Measurements from ENCODE around the gene SPDYE8.
"Not testable (repeated sequence)": the region's sequence is repeated elsewhere in the genome, so short reads cannot be mapped to it uniquely, and the experiment has no call there.

The SPDYE8 gene, protein sequence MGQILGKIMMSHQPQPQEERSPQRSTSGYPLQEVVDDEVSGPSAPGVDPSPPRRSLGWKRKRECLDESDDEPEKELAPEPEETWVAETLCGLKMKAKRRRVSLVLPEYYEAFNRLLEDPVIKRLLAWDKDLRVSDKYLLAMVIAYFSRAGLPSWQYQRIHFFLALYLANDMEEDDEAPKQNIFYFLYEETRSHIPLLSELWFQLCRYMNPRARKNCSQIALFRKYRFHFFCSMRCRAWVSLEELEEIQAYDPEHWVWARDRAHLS

DNA sequence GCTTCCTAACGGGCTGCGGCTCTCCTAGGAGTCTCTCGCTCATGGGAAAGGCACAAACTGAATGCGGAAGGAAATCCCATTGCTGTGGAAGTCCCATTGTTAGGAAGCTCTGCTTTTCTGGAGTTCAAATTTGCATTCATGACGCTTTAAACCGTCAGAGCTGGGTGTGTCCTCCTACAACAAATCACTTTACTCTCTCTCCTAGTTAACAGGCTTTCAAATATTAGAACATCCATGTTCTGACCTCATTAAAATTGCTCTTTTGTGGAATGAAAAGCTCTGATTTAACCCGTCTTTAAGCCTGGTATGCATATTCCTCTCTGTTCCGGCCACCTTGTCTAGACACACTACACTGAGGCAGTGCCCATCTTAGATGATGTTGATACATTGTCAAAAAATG, at the start of gene SPDYE8:
Gene SPDYE8, minus strand, starts transcription at position 101 of the 400 bp plus-strand sequence. CDS start 1,800 bp downstream, outside the sequence.
- DNase-seq; intact Hi-C loops (cut with DNase I): not testable (repeated sequence)

DNA sequence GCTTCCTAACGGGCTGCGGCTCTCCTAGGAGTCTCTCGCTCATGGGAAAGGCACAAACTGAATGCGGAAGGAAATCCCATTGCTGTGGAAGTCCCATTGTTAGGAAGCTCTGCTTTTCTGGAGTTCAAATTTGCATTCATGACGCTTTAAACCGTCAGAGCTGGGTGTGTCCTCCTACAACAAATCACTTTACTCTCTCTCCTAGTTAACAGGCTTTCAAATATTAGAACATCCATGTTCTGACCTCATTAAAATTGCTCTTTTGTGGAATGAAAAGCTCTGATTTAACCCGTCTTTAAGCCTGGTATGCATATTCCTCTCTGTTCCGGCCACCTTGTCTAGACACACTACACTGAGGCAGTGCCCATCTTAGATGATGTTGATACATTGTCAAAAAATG, 28.2 kb upstream of the SPDYE8 start, which contains the start of gene SPDYE11:
Gene SPDYE11, minus strand, starts transcription at position 101 of the 400 bp plus-strand sequence. CDS start 1,800 bp downstream, outside the sequence.
- intact Hi-C loops (cut with DNase I); DNase-seq: not testable (repeated sequence)

DNA sequence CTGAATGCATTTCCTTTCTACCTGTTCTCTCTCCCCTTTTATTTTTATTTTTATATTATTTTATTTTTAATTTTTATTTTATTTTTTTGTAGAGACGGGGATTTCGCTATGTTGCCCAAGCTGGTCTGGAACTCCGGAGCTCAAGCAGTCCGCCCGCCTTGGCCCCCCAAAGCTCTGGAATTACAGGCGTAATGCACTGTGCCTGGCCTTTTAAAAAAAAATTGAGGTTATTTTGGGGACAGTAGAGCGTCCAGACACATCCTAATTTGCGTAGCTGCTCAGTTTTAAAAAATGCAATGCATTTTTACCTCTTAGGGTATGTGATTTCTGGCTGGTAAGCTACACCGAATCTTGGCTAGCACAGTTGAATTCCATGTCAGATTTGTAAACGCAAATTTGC, 23.1 kb downstream of the SPDYE8 start:
- DNase-seq = peak in 23 of 42 donors; percentile 1 to 50 (median 15)
- intact Hi-C loops (cut with DNase I) = not testable (repeated sequence)

DNA sequence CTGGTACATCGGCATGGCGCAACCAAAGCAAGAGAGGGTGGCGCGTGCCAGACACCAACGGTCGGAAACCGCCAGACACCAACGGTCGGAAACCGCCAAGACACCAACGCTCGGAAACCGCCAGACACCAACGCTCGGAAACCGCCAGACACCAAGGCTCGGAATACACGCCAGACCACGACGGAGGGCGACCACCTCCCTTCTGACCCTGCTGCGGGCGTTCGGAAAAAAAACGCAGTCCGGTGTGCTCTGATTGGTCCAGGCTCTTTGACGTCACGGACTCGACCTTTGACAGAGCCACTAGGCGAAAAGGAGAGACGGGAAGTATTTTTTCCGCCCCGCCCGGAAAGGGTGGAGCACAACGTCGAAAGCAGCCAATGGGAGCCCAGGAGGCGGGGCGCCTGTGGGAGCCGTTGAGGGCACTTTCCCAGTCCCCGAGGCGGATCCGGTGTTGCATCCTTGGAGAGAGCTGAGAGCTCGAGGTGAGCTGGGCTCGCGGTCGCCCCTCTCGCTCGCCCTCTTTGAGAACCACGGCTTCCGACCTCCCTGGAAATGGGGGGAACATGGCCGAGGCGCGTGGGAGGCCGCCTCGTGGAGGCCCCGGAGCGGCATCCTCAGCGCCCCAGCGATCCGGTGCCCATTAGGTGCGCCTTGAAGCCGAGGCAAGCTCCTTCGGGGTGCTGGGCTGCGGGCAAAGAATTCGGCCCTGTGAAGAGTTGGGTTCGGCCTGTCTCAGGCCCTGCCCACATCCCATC, 23.7 kb downstream of the SPDYE8 start:
- peak; percentile 69 to 98 (median 94) for DNase-seq
- intact Hi-C loops (cut with DNase I) = not testable (repeated sequence)

DNA sequence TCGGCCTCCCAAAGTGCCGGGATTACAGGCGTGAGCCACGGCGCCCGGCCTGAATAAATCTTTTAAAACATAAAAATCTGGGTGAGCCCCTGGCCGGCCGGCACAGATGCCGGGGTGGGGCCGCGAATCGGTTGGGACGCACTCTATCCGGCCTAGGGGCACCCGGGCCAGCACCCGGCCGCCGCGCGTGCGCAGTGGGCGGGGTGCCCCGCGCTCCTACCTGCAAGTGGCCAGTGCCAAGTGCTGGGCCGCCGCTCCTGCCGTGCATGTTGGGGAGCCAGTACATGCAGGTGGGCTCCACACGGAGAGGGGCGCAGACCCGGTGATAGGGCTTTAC, 24.2 kb downstream of the SPDYE8 start:
- DNase-seq = peak; percentile 16 to 86 (median 70)
- intact Hi-C loops (cut with DNase I) = not testable (repeated sequence)

DNA sequence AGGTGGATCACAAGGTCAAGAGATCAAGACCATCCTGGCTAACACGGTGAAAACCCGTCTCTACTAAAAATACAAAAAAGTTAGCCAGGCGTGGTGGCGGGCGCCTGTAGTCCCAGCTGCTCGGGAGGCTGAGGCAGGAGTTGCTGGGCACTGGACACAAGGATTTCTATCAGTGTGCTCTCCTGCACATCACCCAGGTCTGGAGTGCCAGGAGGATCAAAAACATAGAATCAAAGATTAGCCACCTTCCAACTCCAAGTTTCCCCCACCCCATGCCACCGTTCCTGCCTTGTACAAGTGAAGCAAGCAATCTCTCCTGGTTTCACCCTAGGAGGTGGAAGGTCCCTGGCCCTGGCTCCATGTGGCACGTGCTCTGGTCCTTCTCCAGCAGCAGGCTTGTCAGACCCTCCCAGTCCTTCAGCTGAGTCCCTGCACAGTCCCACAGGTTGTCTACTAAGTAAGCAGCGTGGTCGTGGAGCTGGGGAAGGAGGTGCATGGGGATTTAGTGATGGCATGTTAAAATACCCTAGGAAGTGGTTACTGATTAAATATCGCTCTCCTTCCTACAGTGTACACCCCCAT, 31.6 kb downstream of the SPDYE8 start:
- DNase-seq; intact Hi-C loops (cut with DNase I): not testable (repeated sequence)

DNA sequence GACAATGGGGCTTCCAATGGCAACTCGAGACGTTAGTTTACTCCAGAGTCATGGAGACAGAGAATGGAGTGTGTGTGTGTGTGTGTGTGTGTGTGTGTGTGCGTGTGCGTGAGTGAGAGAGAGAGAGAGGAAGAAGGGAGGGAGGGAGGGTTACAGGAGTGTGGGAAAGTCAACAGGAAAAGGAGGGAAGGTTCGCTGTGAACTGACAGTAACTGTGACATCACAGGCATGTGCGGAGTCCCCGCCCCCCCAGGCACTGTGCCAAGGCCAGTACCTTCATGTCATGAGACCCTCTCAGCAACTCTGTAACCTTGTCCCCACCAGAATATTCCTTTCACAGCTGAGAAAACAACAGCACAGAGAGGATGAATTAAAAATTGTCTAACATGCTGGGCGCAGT, 32.1 kb downstream of the SPDYE8 start:
- DNase-seq; intact Hi-C loops (cut with DNase I): not testable (repeated sequence)

DNA sequence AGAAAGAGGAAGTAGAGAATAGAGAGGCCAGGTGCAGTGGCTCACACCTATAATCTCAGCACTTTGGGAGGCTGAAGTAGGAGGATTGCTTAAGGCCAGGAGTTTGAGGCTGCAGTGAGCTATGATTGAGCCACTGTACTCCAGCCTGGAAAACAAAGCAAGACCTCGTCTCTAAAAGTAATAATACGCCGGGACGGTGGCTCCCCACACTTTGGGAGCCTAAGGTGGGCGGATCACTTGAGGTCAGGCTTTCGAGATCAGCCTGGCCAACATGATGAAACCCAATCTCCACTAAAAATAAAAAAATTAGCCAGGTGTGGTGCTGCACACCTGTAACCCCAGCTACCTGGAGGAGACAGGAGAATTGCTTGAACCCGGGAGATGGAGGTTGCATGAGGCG, 34.1 kb downstream of the SPDYE8 start:
- peak in 2 of 42 donors; percentile 2 to 3 for DNase-seq
- intact Hi-C loops (cut with DNase I) = not testable (repeated sequence)

DNA sequence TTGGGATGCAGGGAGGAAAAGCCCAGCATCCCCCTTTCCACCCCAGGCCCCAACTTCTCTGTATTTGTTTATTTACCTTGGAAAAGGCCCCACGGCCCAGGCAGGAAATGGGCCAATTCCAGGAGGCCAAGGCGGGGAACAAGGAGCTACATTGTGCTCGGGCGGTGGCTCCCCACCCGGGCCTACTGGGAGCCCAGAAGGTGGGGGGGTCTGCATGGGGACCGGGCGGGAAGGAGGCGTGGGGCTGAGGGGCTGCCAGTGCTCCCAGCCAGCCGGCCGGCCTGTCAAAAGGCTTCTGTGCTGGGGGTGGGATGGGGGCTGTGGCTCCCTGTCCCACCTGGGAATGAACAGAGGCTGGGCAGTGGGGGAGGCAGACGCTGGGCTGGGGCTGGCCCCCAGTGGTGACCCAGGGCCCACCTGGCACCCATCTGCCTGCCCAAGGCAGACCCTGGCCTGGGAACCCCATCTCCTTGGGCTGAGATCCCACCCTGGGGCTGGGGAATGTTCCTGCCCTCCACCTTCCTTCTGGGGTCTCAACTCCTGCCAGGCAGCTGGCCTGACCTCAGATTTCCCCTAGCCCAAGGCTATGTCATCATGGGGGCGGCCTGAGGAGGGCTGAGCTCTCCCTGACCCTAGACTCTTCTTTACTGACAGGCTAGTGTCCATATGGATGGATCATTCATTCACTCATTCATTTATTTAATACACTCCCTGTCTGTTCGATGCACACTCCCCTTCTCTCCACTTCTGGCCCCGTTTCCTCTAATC, 39.2 kb downstream of the SPDYE8 start:
- intact Hi-C loops (cut with DNase I) = not testable (repeated sequence)
- DNase-seq = peak; percentile 10 to 81 (median 59)

DNA sequence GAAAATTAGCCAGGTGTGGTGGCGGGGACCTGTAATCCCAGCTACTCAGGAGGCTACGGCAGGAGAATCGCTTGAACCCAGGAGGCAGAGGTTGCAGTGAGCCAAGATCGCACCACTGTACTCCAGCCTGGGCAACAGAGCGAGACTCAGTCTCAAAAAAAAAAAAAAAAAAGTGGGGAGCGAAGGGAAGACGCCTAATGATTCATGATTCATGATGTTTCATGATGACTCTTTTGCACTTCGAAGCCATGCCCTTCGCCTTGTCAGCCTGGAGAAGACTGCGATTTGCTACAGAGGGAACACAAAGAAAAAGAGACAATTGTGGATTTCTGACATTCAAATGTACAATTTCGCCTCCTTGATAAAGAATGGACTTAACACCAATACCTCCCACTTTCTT, 47.5 kb downstream of the SPDYE8 start:
- intact Hi-C loops (cut with DNase I); DNase-seq: not testable (repeated sequence)

DNA sequence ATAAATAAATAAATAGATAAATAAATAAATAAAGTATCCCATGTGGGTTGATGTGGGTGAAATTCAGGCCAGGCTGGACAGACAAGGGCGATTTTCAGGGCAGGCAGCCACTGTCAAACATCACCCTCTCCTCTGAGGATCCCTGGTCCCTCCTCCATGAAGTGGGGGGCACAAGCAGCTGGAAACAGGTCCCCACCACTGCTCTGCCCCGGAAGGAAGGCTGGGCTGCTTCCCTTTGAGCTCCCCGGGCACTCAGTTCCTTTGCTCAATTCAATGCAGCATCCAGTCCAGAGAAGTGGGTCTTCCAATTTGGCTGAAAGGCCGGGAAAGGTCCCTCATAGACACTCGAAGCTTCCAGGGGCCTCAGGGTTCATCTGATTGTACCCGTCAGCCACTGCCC, 49.2 kb downstream of the SPDYE8 start:
- intact Hi-C loops (cut with DNase I); DNase-seq: not testable (repeated sequence)

DNA sequence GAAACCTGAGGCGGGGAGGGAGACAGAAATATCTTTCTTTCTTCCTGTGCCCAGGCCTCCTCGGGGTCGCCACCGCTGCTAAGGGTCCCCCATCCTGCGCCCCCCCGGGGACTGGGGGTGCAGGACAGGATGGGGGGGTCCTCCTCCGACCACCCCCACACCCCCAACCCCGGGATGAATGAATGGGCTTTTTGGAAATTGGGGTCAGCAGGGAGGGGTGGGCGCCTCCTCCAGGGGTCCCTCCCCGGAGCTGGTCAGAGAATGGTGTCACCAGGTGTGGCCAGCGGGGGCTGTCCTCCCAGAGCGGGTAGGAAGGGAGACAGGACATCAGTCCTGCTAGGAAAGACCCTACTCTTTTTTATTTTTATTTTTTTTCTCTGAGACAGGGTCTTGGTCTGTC, 53.1 kb downstream of the SPDYE8 start:
- peak in 1 of 42 donors; percentile 4 for DNase-seq
- intact Hi-C loops (cut with DNase I) = not testable (repeated sequence)

DNA sequence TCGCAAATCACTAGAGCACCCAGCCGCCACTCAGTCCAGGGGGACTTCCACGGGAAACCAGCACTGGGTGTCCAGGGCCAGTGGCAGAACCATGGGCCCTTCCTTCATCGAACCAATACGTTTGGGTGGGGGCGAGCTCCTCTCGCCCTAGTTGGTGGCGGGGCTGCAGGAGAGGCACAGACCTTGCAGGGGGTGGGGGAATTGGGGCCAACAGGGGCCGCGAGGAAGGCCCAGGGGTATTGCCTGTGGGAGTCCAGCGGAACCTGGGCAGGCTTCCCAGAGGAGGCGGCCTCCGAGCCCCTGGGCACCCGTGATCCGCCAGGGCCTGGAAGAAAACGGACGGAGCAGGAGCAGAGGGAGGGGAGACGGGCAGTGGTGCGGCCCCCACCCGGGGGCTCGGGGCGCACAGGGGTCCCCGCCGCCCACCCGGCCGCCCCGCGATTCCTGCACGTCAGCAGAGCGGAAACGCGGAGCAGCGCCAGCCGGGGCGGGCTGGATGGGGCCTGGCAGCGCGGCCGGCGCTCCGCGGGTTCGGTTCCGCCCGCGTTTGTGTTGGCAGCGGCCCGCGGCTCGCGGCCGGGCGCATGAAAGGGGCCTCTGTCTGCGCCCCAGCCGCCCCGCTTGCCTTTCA, 53.8 kb downstream of the SPDYE8 start:
- peak in 4 of 42 donors; percentile 2 to 12 (median 4) for DNase-seq
- intact Hi-C loops (cut with DNase I) = not testable (repeated sequence)

DNA sequence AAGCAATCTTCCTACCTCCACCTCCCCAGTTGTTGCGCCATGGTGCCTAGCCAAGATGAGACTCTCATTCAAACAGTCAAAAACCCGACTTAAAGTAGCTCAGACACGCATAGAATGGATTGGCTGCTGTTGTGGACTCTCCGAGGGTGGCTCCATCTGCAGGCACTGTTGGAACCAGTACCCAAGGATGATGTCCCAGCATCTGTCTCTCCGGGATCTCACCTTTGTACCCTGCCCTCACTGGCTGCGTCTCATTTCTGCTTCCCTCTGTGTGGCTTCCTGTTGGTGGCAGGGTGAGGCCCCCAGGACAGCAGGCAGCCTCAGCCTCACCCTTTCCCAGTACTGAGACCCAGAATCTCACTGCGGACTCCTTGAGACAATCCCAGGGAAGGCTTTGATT, 54.8 kb downstream of the SPDYE8 start:
- DNase-seq; intact Hi-C loops (cut with DNase I): not testable (repeated sequence)

DNA sequence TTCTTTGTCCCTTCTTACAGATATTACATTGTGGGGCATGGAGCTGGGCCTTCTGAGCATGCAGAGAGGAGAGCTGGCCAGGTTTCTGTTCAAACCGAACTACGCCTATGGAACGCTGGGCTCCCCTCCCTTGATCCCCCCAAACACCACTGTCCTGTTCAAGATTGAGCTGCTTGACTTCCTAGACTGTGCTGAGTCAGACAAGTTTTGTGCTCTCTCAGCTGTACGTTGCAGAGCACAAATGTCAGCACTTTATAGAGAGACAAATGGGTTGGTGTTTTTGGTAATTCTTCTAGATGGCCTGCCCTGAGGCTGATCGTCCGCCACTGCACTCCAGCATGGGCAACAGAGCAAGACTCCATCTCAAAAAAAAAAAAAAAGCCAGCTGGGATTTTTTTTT, 58.1 kb downstream of the SPDYE8 start:
- intact Hi-C loops (cut with DNase I) = not testable (repeated sequence)

More for the DNA sequence above, 58.1 kb downstream of the SPDYE8 start:
- DNase-seq = not testable (repeated sequence)

Data from head of caudate nucleus (tissue), 42 donors.